Right lobe of liver (tissue), 6 donors: Measurements from ENCODE around the gene LLPH. TPM values are rescaled to one million over a fixed set of nuclear protein-coding genes. Genes with fewer than 3 reads are reported as not detected.

Experiments
- ATAC-seq, 4 donors: fragments of 200-7000 bp; cut with Tn5 transposase; one replicate each; pipeline ENCODE4 v1.9.1; 2020; ENCODE audit warnings: mild to moderate bottlenecking in 4 of 4, moderate library complexity in 4 of 4
- DNase-seq, 3 donors: peaks; one replicate each; pipeline ENCODE4 v3.0.0-alpha.2; 2020
- H3K27ac ChIP-seq, 3 donors: fragments of 200-600 bp; one replicate each; pipeline ENCODE4 v1.8.0; 2022
- H3K27me3 ChIP-seq, 2 donors: fragments of 200-600 bp; one replicate each; pipeline ENCODE4 v1.8.0; 2022
- H3K36me3 ChIP-seq, 4 donors: fragments of 200-600 bp; sonication (generic) in 1 of 4; one replicate each; pipeline versions ENCODE4 v1.5.1 to v1.8.0; 2017 to 2022; ENCODE audit warnings: control low read depth in 1 of 4
- H3K4me1 ChIP-seq, 4 donors: fragments of 200-600 bp; sonication (generic) in 1 of 4; one replicate each; pipeline versions ENCODE4 v1.5.1 to v1.8.0; 2017 to 2022; ENCODE audit warnings: control low read depth in 1 of 4
- H3K4me3 ChIP-seq, 3 donors: fragments of 200-600 bp; one replicate each; pipeline ENCODE4 v1.8.0; 2022
- H3K9me3 ChIP-seq, 4 donors: fragments of 200-600 bp; sonication (generic) in 1 of 4; one replicate each; pipeline versions ENCODE4 v1.5.1 to v1.8.0; 2017 to 2022; ENCODE audit warnings: control low read depth in 1 of 4
- POLR2A ChIP-seq: fragments of 450-650 bp; IDR thresholded peaks from one replicate; pipeline ENCODE4 v1.6.1; 2017; ENCODE audit warnings: antibody characterized with exemption, mild to moderate bottlenecking
- WGBS: methylation state at CpG from one replicate; pipeline ENCODE4 v1.1.6; 2018; ENCODE audit warnings: low coverage, low lambda C conversion rate; ENCODE audit not compliant: insufficient coverage; ENCODE audit errors: missing lambda C conversion rate; 5-methylcytosine and 5-hydroxymethylcytosine counted together
- intact Hi-C, 2 donors: fragments of 100-400 bp; cut with DNase I; formaldehyde crosslinking; loops; one replicate each; pipeline versions ENCODE4 v1.11.2 to v1.14.1; 2022
- total RNA-seq, 6 experiments: library from RNA; depleted of rRNA in 2 of 6; stranded (reverse); fragments of >200 nt in 2 of 6; fragmentation: NEBNext Ultra II Directional in 3 of 6; extraction: Animal tissue kit (Norgen Biotek cat#: 25700) in 3 of 6; gene quantifications; one replicate each; pipeline versions ENCODE4 v1.1.0 to v1.2.4, GENCODE V29; 2016 to 2023
- TF ChIP-seq, protein P1 (sequence below), 4 donors: fragments of 200-600 bp in 3 of 4; fragments of 450-650 bp in 1 of 4; IDR thresholded peaks; one replicate each; pipeline versions ENCODE4 v1.5.1 to v1.8.0; 2016 to 2022; ENCODE audit warnings: antibody characterized with exemption in 4 of 4, mild to moderate bottlenecking in 2 of 4
- donor health status: DM: no; HTN: yes; CAD: no.
- donor health status: DM: no; HTN: no; CAD: no.
- donor health status: DM: no; HTN: no; CAD: no.
- donor health status: DM: no; HTN: yes; CAD: no.
- donor health status: DM: no; HTN: yes; CAD: no.

LLPH gene
- total RNA-seq, 6 experiments from 2014 or later: 5.2 to 13.0 (median 7.8) TPM

DNA sequence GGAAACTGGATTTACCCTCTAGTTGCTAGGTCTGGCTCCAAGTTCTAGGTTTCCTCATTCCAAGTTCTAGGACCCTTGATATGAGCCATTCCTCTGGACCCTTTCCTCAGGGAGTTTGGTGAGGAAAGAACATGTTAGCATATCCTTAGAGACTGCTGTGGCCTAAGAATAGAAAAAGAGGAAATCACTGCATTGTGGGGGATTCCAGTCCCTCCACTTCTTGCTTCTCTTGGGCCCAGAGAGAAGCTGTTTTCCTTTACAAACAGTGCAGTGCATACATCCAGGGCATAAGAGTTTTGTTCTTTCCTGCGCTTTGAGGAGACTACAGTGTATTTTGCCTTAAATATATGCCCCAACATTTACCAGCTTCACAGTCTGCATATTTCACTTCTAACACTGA, 59.0 kb downstream of the LLPH start:
- DNase-seq (no peak), ATAC-seq (peak in 2 of 4 donors; percentile 30 to 52)
- no peak overlapping the region for H3K27ac ChIP-seq
- TF ChIP-seq, protein P1, sequence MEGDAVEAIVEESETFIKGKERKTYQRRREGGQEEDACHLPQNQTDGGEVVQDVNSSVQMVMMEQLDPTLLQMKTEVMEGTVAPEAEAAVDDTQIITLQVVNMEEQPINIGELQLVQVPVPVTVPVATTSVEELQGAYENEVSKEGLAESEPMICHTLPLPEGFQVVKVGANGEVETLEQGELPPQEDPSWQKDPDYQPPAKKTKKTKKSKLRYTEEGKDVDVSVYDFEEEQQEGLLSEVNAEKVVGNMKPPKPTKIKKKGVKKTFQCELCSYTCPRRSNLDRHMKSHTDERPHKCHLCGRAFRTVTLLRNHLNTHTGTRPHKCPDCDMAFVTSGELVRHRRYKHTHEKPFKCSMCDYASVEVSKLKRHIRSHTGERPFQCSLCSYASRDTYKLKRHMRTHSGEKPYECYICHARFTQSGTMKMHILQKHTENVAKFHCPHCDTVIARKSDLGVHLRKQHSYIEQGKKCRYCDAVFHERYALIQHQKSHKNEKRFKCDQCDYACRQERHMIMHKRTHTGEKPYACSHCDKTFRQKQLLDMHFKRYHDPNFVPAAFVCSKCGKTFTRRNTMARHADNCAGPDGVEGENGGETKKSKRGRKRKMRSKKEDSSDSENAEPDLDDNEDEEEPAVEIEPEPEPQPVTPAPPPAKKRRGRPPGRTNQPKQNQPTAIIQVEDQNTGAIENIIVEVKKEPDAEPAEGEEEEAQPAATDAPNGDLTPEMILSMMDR (IDR thresholded peaks at IDR 0.05): no peak
- TF ChIP-seq POLR2A: no peak
- H3K36me3 ChIP-seq: no peaks in the 10 kb centered on the region
- no peaks in the 10 kb centered on the region for H3K9me3 ChIP-seq
- H3K27me3 ChIP-seq: no peaks in the 10 kb centered on the region
- intact Hi-C loops: no loop called here
- 64% methylated on average over 1 of the region's 1 CpG for WGBS
- no peaks in the 10 kb centered on the region for H3K4me1 ChIP-seq
- no peak overlapping the region for H3K4me3 ChIP-seq

DNA sequence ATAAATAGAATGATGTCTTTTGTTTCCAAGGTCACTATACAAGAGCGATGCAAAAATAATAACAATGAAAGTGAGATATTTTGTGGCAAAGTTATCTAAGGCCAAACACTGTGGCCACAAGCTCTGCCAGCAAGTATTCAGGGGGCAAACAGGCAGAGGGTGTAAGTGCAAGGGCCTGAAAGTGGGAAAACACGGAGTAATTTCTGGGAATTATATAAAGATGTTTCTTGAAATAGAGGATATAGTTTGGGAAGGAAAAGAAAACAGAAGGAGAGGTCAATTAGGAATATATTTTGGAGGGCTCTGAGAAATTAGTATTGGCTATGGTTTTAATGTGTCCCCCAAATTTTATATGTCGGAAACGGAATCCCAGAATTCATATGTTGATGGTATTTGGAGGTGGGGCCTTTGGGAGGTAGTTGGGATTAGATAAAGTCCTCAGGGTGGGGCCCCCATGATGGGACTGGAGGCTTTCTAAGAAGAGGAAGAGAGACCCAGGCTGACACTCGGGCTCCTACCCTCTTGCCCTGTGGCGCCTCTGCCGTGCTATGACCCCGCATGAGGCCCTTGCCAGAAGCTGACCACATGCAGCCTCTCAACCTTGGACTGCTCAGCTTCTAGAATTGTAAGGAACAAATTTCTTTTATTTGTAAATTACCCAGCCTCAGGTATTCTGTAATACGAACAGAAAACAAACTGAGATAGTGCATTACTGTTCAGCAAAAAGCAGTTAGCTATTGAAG, 60.0 kb downstream of the LLPH start:
- DNase-seq (peak in 1 of 3 donors; percentile 49), ATAC-seq (peak in 2 of 4 donors; percentile 17 to 55)
- H3K4me1 ChIP-seq: no peaks in the 10 kb centered on the region
- TF ChIP-seq POLR2A: no peak
- TF ChIP-seq, protein P1 (IDR thresholded peaks at IDR 0.05): no peak
- no peaks in the 10 kb centered on the region for H3K9me3 ChIP-seq
- 73% methylated on average over 6 of the region's 9 CpGs for WGBS
- no peak overlapping the region for H3K4me3 ChIP-seq
- H3K27ac ChIP-seq: no peak overlapping the region
- no peaks in the 10 kb centered on the region for H3K36me3 ChIP-seq
- intact Hi-C loops: no loop called here
- H3K27me3 ChIP-seq: no peaks in the 10 kb centered on the region

DNA sequence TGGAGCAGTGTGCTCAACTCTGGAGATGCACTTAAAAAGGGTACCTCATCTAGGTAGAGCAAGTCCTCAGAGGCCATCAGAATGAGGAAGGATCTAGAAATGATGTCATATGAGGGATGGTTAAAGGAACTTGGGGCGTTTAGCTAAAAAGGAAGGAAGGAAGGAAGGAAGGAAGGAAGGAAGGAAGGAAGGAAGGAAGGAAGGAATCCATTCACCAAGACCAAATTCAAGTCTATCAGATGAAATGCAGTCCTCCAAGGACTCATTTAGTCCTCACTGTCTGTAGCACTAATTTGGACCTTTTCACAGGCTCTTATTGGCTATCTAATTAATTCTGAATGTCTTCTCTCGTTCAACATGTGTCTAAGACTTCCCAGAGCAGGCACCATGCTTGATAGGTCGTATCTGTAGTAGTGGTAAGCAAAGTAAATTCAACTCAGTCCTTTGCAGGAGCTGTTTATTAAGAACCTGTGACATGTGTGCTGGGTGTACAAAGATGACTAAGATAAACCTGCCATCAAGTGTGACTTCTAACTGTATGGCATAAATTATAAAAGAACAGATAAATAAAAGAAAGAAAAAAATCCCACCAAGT, 63.5 kb downstream of the LLPH start:
- no peak for DNase-seq
- Histone ChIP-seq H3K9me3 (no peaks in the 10 kb centered on the region), H3K4me3 (no peak overlapping the region), H3K27ac (no peak overlapping the region), H3K36me3 (no peaks in the 10 kb centered on the region), H3K27me3 (no peaks in the 10 kb centered on the region), H3K4me1 (no peaks in the 10 kb centered on the region)
- WGBS: 32% methylated on average over 3 of the region's 3 CpGs
- TF ChIP-seq, protein P1 (IDR thresholded peaks at IDR 0.05): no peak
- no peak for TF ChIP-seq POLR2A
- intact Hi-C loops: no loop called here
- no peak for ATAC-seq

Other genes starting within 250 kb of the LLPH start
- 10 to 100 TPM; 72.3 to 88.9 (median 77.7) TPM for gene TMBIM4, start 39.2 kb upstream of the LLPH start, total RNA-seq
- 1 to 10 TPM; 1.3 to 7.0 (median 3.5) TPM for gene IRAK3, start 58.5 kb upstream of the LLPH start, total RNA-seq
- gene HELB, start 171.7 kb upstream of the LLPH start, total RNA-seq: 1 to 10 TPM; 1.5 to 4.2 (median 3.3) TPM